ENCODE data around the gene MID1. TPM values are rescaled to one million over a fixed set of nuclear protein-coding genes. Genes with fewer than 3 reads are reported as not detected.

MID1 gene
- total RNA-seq = 38.5 and 44.1 TPM in 2 replicates

DNA sequence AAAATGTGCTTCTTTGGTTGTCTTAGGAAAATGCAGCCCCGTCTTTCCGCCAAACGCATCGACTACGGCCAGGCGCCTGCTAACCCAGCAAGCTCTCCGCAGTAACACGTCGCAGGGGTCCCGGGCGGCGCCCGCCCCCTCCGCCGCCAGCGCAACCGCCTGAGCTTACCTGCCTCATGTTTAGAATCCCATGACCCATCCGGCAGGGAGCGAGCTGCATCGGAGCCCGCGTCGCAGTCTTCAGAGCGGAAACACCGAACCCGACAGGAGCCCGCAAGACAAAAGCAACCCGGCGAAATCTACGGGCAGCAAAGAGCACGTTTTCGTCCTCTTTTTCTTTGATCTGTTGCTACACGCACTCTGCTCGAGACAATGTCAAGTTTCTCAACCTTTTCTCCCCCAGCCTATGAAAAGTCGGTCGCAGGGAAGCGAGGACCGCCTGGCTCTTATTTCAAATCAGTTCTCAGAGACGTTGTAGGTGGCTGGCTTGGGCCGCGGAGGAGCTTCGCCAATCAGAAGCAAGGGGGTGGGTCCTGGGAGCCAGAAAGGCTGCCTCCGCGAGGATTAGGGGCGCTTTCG lies at the start of gene MID1:
MID1 (minus strand) TSS at position 465 of the 579 bp plus-strand sequence. CDS start 53,038 bp downstream, outside the sequence.

Measured in dermis lymphatic vessel endothelial cell (primary cell).